Motor neuron (in vitro differentiated cells): ENCODE data around the gene APOE. TPM values are rescaled to one million over a fixed set of nuclear protein-coding genes. Genes with fewer than 3 reads are reported as not detected.
"Not testable (repeated sequence)": the region's sequence is repeated elsewhere in the genome, so short reads cannot be mapped to it uniquely, and the experiment has no call there.

Experiments used
- ATAC-seq, 8 experiments: fragments of 200-7000 bp; cut with Tn5 transposase; replicated peaks in 6 of 8; 2 replicates each; pipeline ENCODE4 v1.8.0; 2021; ENCODE audit warnings: mild to moderate bottlenecking in 8 of 8, moderate library complexity in 8 of 8
- H3K27ac ChIP-seq, 2 donors: fragments of 250-450 bp; sonication (Bioruptor Pico); 2 replicates each; pipeline ENCODE4 v1.9.0; 2021; ENCODE audit warnings: antibody characterized with exemption in 2 of 2, mild to moderate bottlenecking in 2 of 2, moderate library complexity in 1 of 2
- H3K4me1 ChIP-seq, 2 donors: fragments of 250-450 bp; sonication (Bioruptor Pico); replicated peaks in 1 of 2; 2 replicates each; pipeline ENCODE4 v1.6.1; 2021; ENCODE audit warnings: antibody characterized with exemption in 2 of 2, mild to moderate bottlenecking in 2 of 2, moderate library complexity in 1 of 2
- H3K4me3 ChIP-seq, 5 donors: fragments of 250-450 bp; sonication (Bioruptor Pico); 2 replicates each; pipeline ENCODE4 v1.9.0; 2021; ENCODE audit warnings: antibody characterized with exemption in 5 of 5, mild to moderate bottlenecking in 5 of 5, moderate library complexity in 4 of 5
- WGBS, 10 experiments: fragments of 450-650 bp; shearing (Covaris generic); methylation state at CpG; one replicate each; pipeline ENCODE4 v1.0.0; 2022; 5-methylcytosine and 5-hydroxymethylcytosine counted together
- in situ Hi-C, 9 experiments: fragments of 400-800 bp; cut with MboI; loops; one replicate each; pipeline ENCODE4 v1.15.0; 2021; ENCODE audit warnings: low sequenced_read_pairs in 9 of 9, low pct_unique_long_range_greater_than_20kb in 2 of 9; ENCODE audit not compliant: unreplicated experiment in 9 of 9
- total RNA-seq, 8 experiments: library from RNA; unstranded; fragments of 300-600 nt; gene quantifications; 2 replicates each; pipeline versions ENCODE4 v1.2.3 to v1.2.4, GENCODE V29; 2022

The APOE gene
- total RNA-seq: 100 to 1,000 TPM in 2 of 8 experiments, 10 to 100 TPM in 3, 1 to 10 TPM in 3; 4.6 to 248 (median 30.2) TPM

GRCh38 chr19:44905437-44906160 is at the start of gene APOE:
TSS of gene APOE (plus strand) at chr19:44905796. CDS start at chr19:44906625, 829 bp downstream.
- H3K4me3 ChIP-seq: peak within 1 kb of the TSS in 2 of 5 donors; percentile 2 to 16
- H3K27ac ChIP-seq: no peak within 1 kb of the TSS
- WGBS, 10 experiments: 0% methylated on average over 2 of the region's 20 CpGs; no CpG with 5 or more reads in 8 of the 10 experiments
- in situ Hi-C loops: no loop called here
- peaks cover 0 to 12% of the 10 kb centered on the region in 2 donors for H3K4me1 ChIP-seq
- ATAC-seq: peak; percentile 4 to 69 (median 24)

- H3K4me1 ChIP-seq: no peaks in the 10 kb centered on the region
- no peak overlapping the region for H3K4me3 ChIP-seq
- no peak overlapping the region for H3K27ac ChIP-seq
- WGBS, 10 experiments: 50 to 100% (median 87%) methylated on average over 1 to 5 of the region's 10 CpGs; no CpG with 5 or more reads in 4 of the 10 experiments
- in situ Hi-C loops: no loop called here
- ATAC-seq: no peak
Measured at GRCh38 chr19:44856421-44857083, 49.0 kb upstream of the APOE start.

DNA sequence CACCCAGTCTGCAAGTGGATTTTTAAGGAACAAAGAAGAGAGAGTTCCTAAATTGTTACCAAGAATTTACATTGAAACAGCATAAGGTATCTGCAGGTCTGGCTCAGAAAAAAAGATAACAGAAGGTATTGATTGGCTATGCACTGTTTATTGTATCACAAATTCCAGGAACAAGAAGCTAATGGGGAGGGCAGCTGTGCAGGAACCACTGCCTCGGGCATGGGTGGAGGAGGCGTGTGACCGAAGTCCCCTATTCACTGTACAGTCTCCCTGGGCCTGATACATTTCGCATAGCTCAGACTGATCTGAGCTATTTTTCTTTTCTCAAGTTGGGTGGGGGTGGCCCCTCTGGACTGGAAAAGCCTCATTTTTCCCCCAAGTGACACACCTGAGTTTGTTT is 47.8 kb upstream of the APOE start:
- Histone ChIP-seq H3K4me1 (no peaks in the 10 kb centered on the region), H3K27ac (no peak overlapping the region), H3K4me3 (no peak overlapping the region)
- peak in 3 of 8 experiments; percentile 91 to 95 (median 91) for ATAC-seq
- WGBS, 10 experiments: 57 to 100% (median 89%) methylated on average over 1 to 4 of the region's 4 CpGs; no CpG with 5 or more reads in 3 of the 10 experiments
- in situ Hi-C loops: no loop called here

GRCh38 chr19:44861576-44861975 is 44.0 kb upstream of the APOE start:
- in situ Hi-C loops, H3K4me1 ChIP-seq, H3K27ac ChIP-seq, ATAC-seq, H3K4me3 ChIP-seq: not testable (repeated sequence)
- 75 to 100% (median 96%) methylated on average over 1 to 3 of the region's 3 CpGs for WGBS, 10 experiments

DNA sequence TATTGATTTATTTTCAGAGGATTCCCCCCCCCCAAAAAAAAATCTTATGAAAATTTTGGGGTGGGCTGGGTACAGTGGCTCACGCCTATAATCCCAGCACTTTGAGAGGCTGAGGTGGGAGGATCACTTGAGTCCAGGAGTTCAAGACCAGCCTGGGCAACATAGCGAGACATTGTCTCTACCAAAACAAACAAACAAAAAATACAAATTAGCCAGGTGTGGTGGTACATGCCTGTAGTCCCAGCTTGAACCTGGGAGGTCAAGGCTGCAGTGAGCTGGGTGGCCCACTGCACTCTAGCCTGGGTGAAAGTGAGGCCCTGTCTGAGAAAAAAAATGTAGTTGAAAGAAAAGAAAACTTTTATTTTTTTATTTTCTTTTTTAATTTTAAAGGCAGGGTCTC is 41.6 kb upstream of the APOE start:
- 83 to 100% (median 100%) methylated on average over 1 to 2 of the region's 2 CpGs; no CpG with 5 or more reads in 5 of the 10 experiments for WGBS, 10 experiments
- Histone ChIP-seq H3K27ac (no peak overlapping the region), H3K4me1 (no peaks in the 10 kb centered on the region), H3K4me3 (no peak overlapping the region)
- in situ Hi-C loops: no loop called here
- no peak for ATAC-seq

- H3K4me1 ChIP-seq: no peaks in the 10 kb centered on the region
- in situ Hi-C loops: no loop called here
- no peak overlapping the region for H3K4me3 ChIP-seq
- no peak overlapping the region for H3K27ac ChIP-seq
- WGBS, 10 experiments: 80 to 100% (median 100%) methylated on average over 1 to 5 of the region's 27 CpGs; no CpG with 5 or more reads in 4 of the 10 experiments
- ATAC-seq: no peak
Measured at GRCh38 chr19:44865196-44865767, 40.3 kb upstream of the APOE start.

GRCh38 chr19:44866664-44867063 is 38.9 kb upstream of the APOE start:
- ATAC-seq: peak in 3 of 8 experiments; percentile 22 to 93 (median 64)
- Histone ChIP-seq H3K27ac (no peak overlapping the region), H3K4me1 (no peaks in the 10 kb centered on the region), H3K4me3 (no peak overlapping the region)
- 86% methylated on average over 4 of the region's 4 CpGs; no CpG with 5 or more reads in 9 of the 10 experiments for WGBS, 10 experiments
- in situ Hi-C loops: no loop called here

- no peak overlapping the region for H3K4me3 ChIP-seq
- H3K27ac ChIP-seq: no peak overlapping the region
- H3K4me1 ChIP-seq: no peaks in the 10 kb centered on the region
- in situ Hi-C loops: no loop called here
- 80 to 100% (median 95%) methylated on average over 2 to 11 of the region's 12 CpGs; no CpG with 5 or more reads in 3 of the 10 experiments for whole genome bisulfite sequencing, 10 experiments
- ATAC-seq: no peak
Measured at GRCh38 chr19:44867578-44867977, 38.0 kb upstream of the APOE start.

DNA sequence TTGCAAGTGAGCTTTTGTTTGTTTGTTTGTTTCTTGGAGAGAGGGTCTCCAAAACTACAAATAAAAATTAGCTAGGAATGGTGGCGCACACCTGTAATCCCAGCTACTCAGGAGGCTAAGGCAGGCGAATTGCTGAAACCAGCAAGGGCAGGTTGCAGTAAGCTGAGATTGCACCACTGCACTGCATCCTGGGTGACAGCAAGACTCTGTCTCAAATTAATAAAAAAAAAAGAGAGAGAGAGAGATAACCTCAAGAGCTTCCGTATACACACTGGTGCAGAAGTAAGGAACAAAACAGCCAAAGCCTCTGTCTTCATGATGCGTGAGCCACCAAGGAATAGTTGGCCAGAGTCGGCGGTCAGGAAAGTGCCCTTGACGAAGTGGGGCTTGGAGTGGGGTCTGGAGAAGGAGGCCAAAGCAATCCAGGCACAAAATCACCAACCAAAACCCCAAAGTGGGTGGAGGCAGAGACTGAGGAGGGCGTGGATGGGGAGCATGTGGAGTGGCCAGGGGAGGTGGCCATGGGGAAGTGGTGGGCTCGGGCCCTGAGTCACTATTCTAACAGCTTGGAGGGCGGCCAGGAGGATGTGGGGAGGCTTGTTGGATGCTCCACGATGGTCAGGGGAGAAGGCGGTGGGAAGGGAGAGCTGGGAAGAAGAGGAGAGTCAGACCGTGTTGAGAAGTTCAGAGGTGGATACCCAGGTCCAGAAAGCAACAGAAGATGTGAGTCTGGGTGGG is 35.7 kb upstream of the APOE start:
- H3K4me3 ChIP-seq: no peak overlapping the region
- WGBS, 10 experiments: 70 to 100% (median 93%) methylated on average over 1 to 5 of the region's 13 CpGs; no CpG with 5 or more reads in 1 of the 10 experiments
- in situ Hi-C loops: no loop called here
- H3K4me1 ChIP-seq: no peaks in the 10 kb centered on the region
- H3K27ac ChIP-seq: no peak overlapping the region
- ATAC-seq: peak in 1 of 8 experiments; percentile 19

DNA sequence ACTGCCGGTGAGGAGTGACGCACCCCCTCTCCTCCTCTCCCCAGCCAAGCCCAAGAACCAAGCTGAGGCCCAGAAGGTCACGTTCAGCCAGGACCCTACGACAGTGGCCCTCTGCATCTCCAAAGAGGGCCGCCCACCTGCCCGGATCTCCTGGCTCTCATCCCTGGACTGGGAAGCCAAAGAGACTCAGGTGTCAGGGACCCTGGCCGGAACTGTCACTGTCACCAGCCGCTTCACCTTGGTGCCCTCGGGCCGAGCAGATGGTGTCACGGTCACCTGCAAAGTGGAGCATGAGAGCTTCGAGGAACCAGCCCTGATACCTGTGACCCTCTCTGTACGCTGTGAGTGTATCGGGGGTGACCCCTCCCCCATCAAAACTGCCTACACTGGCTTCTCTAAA is 33.8 kb upstream of the APOE start:
- H3K4me3 ChIP-seq: no peak overlapping the region
- WGBS, 10 experiments: 95 to 100% (median 100%) methylated on average over 1 to 5 of the region's 14 CpGs; no CpG with 5 or more reads in 5 of the 10 experiments
- H3K4me1 ChIP-seq: no peaks in the 10 kb centered on the region
- no peak overlapping the region for H3K27ac ChIP-seq
- ATAC-seq: no peak
- in situ Hi-C loops: no loop called here

GRCh38 chr19:44872661-44873060 is 32.9 kb upstream of the APOE start:
- Histone ChIP-seq H3K4me3 (no peak overlapping the region), H3K4me1 (no peaks in the 10 kb centered on the region), H3K27ac (no peak overlapping the region)
- in situ Hi-C loops: no loop called here
- WGBS, 10 experiments: 64 to 100% (median 91%) methylated on average over 1 to 4 of the region's 4 CpGs
- ATAC-seq: no peak

GRCh38 chr19:44874317-44874716 is 31.3 kb upstream of the APOE start:
- 100% methylated on average over 1 to 2 of the region's 16 CpGs; no CpG with 5 or more reads in 8 of the 10 experiments for WGBS, 10 experiments
- Histone ChIP-seq H3K27ac (no peak overlapping the region), H3K4me3 (no peak overlapping the region), H3K4me1 (no peaks in the 10 kb centered on the region)
- ATAC-seq: no peak
- in situ Hi-C loops: no loop called here
